NCI-H1048 (cell line): ENCODE data around the gene TUBGCP5.

Experiments
- DNase-seq: peaks from one replicate; lab custom pipeline; 2025; lab: John Stamatoyannopoulos, UW

Gene TUBGCP5

GRCh38 chr15:22952796-22953579 lies 86.4 kb downstream of the TUBGCP5 start:
- DNase-seq = no peak

- no peak for DNase-seq
Measured at GRCh38 chr15:22951381-22952280, 87.7 kb downstream of the TUBGCP5 start.

- DNase-seq = no peak
Measured at GRCh38 chr15:22951031-22951380, 88.4 kb downstream of the TUBGCP5 start.

- DNase-seq = no peak
Measured at GRCh38 chr15:22950256-22950990, 88.9 kb downstream of the TUBGCP5 start.
